Breast epithelium (tissue), 4 donors: ENCODE measurements around the gene ADARB1. TPM values are rescaled to one million over a fixed set of nuclear protein-coding genes. Genes with fewer than 3 reads are reported as not detected.
A peak's percentile ranks its signal among the peaks of the same experiment; 100 is the strongest.

Experiments used
- DNase-seq, 2 donors: peaks; one replicate each; pipeline ENCODE4 v3.0.0-alpha.2; 2019; ENCODE audit warnings: low spot score in 2 of 2
- H3K27ac ChIP-seq, 2 donors: fragments of 200-600 bp; sonication (generic) in 1 of 2; one replicate each; pipeline ENCODE4 v1.5.1; 2016 to 2019; ENCODE audit warnings: mild to moderate bottlenecking in 1 of 2
- H3K27me3 ChIP-seq, 2 donors: fragments of 200-600 bp; sonication (generic) in 1 of 2; one replicate each; pipeline versions ENCODE4 v1.5.1 to v1.6.0; 2017 to 2019; ENCODE audit warnings: control low read depth in 1 of 2, mild to moderate bottlenecking in 1 of 2
- H3K36me3 ChIP-seq: fragments of 200-600 bp; one replicate; pipeline ENCODE4 v1.5.1; 2019
- H3K4me1 ChIP-seq, 2 donors: fragments of 200-600 bp; sonication (generic); one replicate each; pipeline ENCODE4 v1.5.1; 2016 to 2019; ENCODE audit warnings: control low read depth in 1 of 2
- H3K4me3 ChIP-seq, 3 donors: fragments of 200-600 bp; sonication (generic); 1 replicate in 2 of 3; 2 replicates in 1 of 3; pipeline ENCODE4 v1.5.1; 2016 to 2019; ENCODE audit warnings: mild to moderate bottlenecking in 3 of 3, moderate library complexity in 2 of 3
- H3K9me3 ChIP-seq, 2 donors: fragments of 200-600 bp; sonication (generic) in 1 of 2; one replicate each; pipeline ENCODE4 v1.5.1; 2016 to 2019; ENCODE audit warnings: control low read depth in 1 of 2
- CTCF ChIP-seq, 3 donors: fragments of 450-650 bp; IDR thresholded peaks; one replicate each; pipeline ENCODE4 v1.5.1; 2016 to 2017; ENCODE audit warnings: antibody characterized with exemption in 3 of 3, mild to moderate bottlenecking in 3 of 3, moderate library complexity in 3 of 3
- POLR2A ChIP-seq: fragments of 450-650 bp; IDR thresholded peaks from one replicate; pipeline ENCODE4 v1.6.1; 2016; ENCODE audit warnings: antibody characterized with exemption, mild to moderate bottlenecking, moderate library complexity
- POLR2AphosphoS5 ChIP-seq, 3 donors: sonication (generic); formaldehyde crosslinking; IDR thresholded peaks; one replicate each; pipeline ENCODE4 v1.6.1; 2017; ENCODE audit warnings: antibody characterized with exemption in 3 of 3
- intact Hi-C: fragments of 100-400 bp; cut with DNase I; formaldehyde crosslinking; loops from one replicate; pipeline ENCODE4 v1.15.1; 2023; ENCODE audit warnings: low total_unique reads
- total RNA-seq, 3 donors: library from RNA; depleted of rRNA; stranded (reverse); fragments of >200 nt; gene quantifications; one replicate each; pipeline ENCODE4 v1.1.0, GENCODE V29; 2016

The ADARB1 gene
- total RNA-seq, 3 donors from 2014 or later = 19.9 to 21.3 (median 20.0) TPM

- Histone ChIP-seq H3K27ac (no peak overlapping the region), H3K36me3 (peaks cover 4% of the 10 kb centered on the region), H3K27me3 (no peaks in the 10 kb centered on the region), H3K4me3 (no peak overlapping the region), H3K9me3 (peaks cover 4 to 10% of the 10 kb centered on the region in 2 donors), H3K4me1 (no peaks in the 10 kb centered on the region)
- DNase-seq = peak in 1 of 2 donors; percentile 56
- intact Hi-C loops = no loop called here
- TF ChIP-seq POLR2AphosphoS5 (IDR thresholded peaks at IDR 0.05) (no peak), POLR2A (no peak), CTCF (IDR thresholded peaks at IDR 0.05) (no peak)
Measured at GRCh38 chr21:45270306-45270821, 196.0 kb downstream of the ADARB1 start.

Other genes starting within 250 kb of the ADARB1 start
- 100 to 1,000 TPM; 187 to 351 (median 272) TPM for gene PTTG1IP, start 200.9 kb upstream of the ADARB1 start, total RNA-seq
- 100 to 1,000 TPM in 1 of 3 donors, 10 to 100 TPM in 2; 19.7 to 242 (median 92.8) TPM for gene ITGB2, start 153.7 kb upstream of the ADARB1 start, total RNA-seq
- 10 to 100 TPM; 15.8 to 17.7 (median 17.0) TPM for gene SLX9, start 134.6 kb upstream of the ADARB1 start, total RNA-seq
- gene POFUT2, start 213.3 kb downstream of the ADARB1 start, total RNA-seq = 10 to 100 TPM; 20.0 to 22.9 (median 22.1) TPM